ENCODE results near the gene TPRA1. TPM values are rescaled to one million over a fixed set of nuclear protein-coding genes. Genes with fewer than 3 reads are reported as not detected.

The TPRA1 gene
- total and polyA plus RNA-seq, 10 donors, result 16.1 to 42.3 (median 29.6) TPM

DNA sequence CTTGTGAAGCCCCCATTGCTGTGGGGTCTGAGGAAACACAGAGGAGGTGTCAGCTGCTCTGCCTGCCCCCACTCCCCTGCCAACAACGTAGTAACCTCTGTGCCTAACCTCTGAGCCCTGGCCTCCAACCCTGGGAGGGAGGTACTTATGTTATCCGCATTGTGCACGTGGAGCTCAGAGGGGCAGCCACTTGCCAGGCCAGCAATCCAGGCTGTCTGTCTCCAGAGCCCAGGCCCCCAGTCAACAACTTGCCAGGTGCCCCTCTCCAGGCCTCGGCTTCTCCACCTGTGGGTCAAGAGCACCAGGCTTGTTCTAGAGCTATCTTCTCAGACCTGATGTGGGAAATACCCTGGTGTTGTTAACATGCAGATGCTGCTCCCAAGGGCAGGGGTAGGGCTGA is 2.7 kb downstream of the TPRA1 start:
- H3K4me1 ChIP-seq, result peaks cover 20 to 70% (median 48%) of the 10 kb centered on the region in 6 donors
- H3K27me3 ChIP-seq (replicated peaks in 1 of 7), result no peaks in the 10 kb centered on the region
- no peak overlapping the region for H3K4me3 ChIP-seq
- no peaks in the 10 kb centered on the region for H3K9me3 ChIP-seq
- H3K36me3 ChIP-seq, result peaks cover 0 to 25% (median 0%) of the 10 kb centered on the region in 6 donors
- no peak for TF ChIP-seq POLR2A (IDR thresholded peaks at IDR 0.05)
- no peak for TF ChIP-seq POLR2AphosphoS5 (IDR thresholded peaks at IDR 0.05)
- TF ChIP-seq, protein P1, sequence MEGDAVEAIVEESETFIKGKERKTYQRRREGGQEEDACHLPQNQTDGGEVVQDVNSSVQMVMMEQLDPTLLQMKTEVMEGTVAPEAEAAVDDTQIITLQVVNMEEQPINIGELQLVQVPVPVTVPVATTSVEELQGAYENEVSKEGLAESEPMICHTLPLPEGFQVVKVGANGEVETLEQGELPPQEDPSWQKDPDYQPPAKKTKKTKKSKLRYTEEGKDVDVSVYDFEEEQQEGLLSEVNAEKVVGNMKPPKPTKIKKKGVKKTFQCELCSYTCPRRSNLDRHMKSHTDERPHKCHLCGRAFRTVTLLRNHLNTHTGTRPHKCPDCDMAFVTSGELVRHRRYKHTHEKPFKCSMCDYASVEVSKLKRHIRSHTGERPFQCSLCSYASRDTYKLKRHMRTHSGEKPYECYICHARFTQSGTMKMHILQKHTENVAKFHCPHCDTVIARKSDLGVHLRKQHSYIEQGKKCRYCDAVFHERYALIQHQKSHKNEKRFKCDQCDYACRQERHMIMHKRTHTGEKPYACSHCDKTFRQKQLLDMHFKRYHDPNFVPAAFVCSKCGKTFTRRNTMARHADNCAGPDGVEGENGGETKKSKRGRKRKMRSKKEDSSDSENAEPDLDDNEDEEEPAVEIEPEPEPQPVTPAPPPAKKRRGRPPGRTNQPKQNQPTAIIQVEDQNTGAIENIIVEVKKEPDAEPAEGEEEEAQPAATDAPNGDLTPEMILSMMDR (IDR thresholded peaks at IDR 0.05 in 8 of 11, conservative IDR thresholded peaks at IDR 0.05 in 3 of 11), result no peak
- DNase-seq, result no peak
- no peak overlapping the region for H3K27ac ChIP-seq
- intact Hi-C loops (cut with DNase I; ENCODE audit: low total_unique reads), result no loop called here
- 66 to 100% (median 77%) methylated on average over 1 to 4 of the region's 4 CpGs for WGBS, 5 donors

DNA sequence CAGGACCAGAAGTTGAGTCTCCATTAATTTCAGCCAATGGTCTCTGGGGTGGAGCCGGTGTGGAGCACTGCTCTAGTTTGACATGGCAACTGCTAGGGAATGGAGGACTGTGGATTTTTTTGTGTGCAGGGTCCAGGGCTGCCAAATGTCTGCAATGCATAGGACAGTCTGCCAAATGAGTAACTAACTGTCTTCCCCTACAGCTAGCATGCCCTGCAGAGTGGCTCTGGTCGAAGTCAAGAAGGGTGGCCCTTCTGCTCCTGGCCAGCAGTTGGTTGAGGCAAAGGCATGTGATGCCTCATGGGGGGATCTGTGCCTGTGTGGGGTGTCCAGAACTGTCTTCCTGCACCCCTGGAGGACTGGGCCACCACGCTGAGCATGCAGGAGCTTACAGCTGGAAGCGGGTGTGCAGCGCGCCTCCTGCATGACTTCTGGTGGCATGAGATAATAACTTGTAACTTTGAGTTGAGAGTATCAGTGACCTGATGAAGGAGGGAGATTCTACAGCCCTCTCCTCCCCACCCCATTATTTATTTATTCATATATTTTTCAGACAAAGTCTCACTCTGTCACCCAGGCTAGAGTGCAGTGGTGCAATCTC is 4.6 kb downstream of the TPRA1 start:
- WGBS, 5 donors, result 86 to 94% (median 91%) methylated on average over 5 to 6 of the region's 6 CpGs

DNA sequence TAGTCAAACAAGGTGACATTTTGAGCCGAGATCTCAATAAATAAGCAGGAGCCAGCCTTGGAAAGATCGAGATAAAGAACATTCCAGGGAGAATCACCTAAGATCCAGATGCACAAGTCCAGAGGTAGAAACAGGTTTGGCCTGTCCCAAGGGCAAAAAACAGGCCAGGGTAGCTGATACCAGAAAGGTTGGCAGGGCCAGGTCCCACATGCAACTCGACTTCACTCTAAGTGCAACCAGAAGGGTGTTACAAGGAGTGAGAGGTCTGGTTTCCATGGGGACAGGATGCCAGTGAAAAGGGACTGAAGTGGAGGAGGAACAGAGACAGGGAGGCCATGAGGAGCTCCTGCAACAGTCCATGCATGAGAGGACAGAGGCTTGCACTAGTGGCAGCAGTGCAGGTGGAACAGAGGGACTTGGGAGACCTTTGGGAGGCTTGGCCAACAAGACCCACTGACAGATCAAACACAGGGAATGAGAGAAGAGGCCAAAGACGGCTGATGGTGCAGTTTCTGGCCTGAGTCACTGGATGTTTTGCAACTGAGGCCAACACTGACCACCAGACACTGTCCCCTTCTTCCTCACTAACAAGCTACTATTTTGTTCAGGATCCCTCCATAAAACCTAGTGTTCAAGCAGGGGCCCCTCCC is 5.2 kb downstream of the TPRA1 start:
- 70 to 86% (median 72%) methylated on average over 4 of the region's 4 CpGs for WGBS, 5 donors
- intact Hi-C loops (cut with DNase I; ENCODE audit: low total_unique reads), result no loop called here
- Histone ChIP-seq H3K27me3 (replicated peaks in 1 of 7) (no peaks in the 10 kb centered on the region), H3K36me3 (peaks cover 0 to 38% (median 0%) of the 10 kb centered on the region in 6 donors), H3K4me3 (no peak overlapping the region), H3K4me1 (peaks cover 10 to 67% (median 40%) of the 10 kb centered on the region in 6 donors), H3K27ac (no peak overlapping the region), H3K9me3 (no peaks in the 10 kb centered on the region)
- no peak for DNase-seq
- TF ChIP-seq POLR2AphosphoS5 (IDR thresholded peaks at IDR 0.05) (no peak), POLR2A (IDR thresholded peaks at IDR 0.05) (no peak)
- TF ChIP-seq, protein P1 (IDR thresholded peaks at IDR 0.05 in 8 of 11, conservative IDR thresholded peaks at IDR 0.05 in 3 of 11), result no peak

More for the DNA sequence above, 4.6 kb downstream of the TPRA1 start:
- Histone ChIP-seq H3K27me3 (replicated peaks in 1 of 7) (no peaks in the 10 kb centered on the region), H3K36me3 (peaks cover 0 to 32% (median 0%) of the 10 kb centered on the region in 6 donors), H3K27ac (no peak overlapping the region), H3K4me3 (no peak overlapping the region), H3K9me3 (no peaks in the 10 kb centered on the region), H3K4me1 (peaks cover 10 to 62% (median 38%) of the 10 kb centered on the region in 6 donors)
- intact Hi-C loops (cut with DNase I; ENCODE audit: low total_unique reads), result no loop called here
- no peak for DNase-seq
- TF ChIP-seq POLR2A (IDR thresholded peaks at IDR 0.05), result no peak
- no peak for TF ChIP-seq POLR2AphosphoS5 (IDR thresholded peaks at IDR 0.05)
- TF ChIP-seq, protein P1 (IDR thresholded peaks at IDR 0.05 in 8 of 11, conservative IDR thresholded peaks at IDR 0.05 in 3 of 11), result no peak

DNA sequence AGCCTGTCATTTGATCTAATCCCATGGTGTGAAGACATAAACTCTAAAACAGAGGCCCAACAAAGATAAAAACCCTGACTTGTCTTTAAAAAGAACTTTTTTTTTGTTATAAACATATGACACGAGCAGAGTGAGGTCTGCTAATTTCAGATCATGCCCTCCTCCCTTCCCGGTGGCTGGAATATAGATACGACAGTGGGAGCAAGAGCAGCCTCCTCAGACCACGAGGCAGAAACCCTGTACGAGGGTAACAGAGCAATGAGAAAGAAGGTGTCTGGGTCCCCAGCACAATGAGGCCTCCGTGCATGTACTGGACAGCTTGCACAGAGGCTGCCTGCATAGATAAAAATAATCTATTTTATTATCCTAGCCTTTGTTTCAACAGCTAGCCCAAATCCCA is 5.8 kb downstream of the TPRA1 start:
- H3K4me1 ChIP-seq, result peaks cover 10 to 68% (median 39%) of the 10 kb centered on the region in 6 donors
- H3K27me3 ChIP-seq (replicated peaks in 1 of 7), result no peaks in the 10 kb centered on the region
- no peak overlapping the region for H3K4me3 ChIP-seq
- WGBS, 5 donors, result 94 to 96% (median 95%) methylated on average over 6 of the region's 6 CpGs
- peaks cover 0 to 44% (median 0%) of the 10 kb centered on the region in 6 donors for H3K36me3 ChIP-seq
- no peak for DNase-seq
- no peaks in the 10 kb centered on the region for H3K9me3 ChIP-seq
- no peak overlapping the region for H3K27ac ChIP-seq
- no peak for TF ChIP-seq POLR2AphosphoS5 (IDR thresholded peaks at IDR 0.05)
- TF ChIP-seq, protein P1 (IDR thresholded peaks at IDR 0.05 in 8 of 11, conservative IDR thresholded peaks at IDR 0.05 in 3 of 11), result no peak
- TF ChIP-seq POLR2A (IDR thresholded peaks at IDR 0.05), result no peak
- intact Hi-C loops (cut with DNase I; ENCODE audit: low total_unique reads), result no loop called here
